Neutrophil (primary cell): ENCODE results near the gene ALG12.

ENCODE experiments used
- H3K27ac ChIP-seq: fragments of 200-600 bp; sonication (generic); 2 replicates; pipeline ENCODE4 v1.5.1; 2016; ENCODE audit warnings: mild to moderate bottlenecking, moderate library complexity
- H3K27me3 ChIP-seq: fragments of 200-600 bp; sonication (generic); 2 replicates; pipeline ENCODE4 v1.6.0; 2016; ENCODE audit warnings: mild to moderate bottlenecking
- H3K36me3 ChIP-seq: fragments of 200-600 bp; sonication (generic); 2 replicates; pipeline ENCODE4 v1.5.1; 2017
- H3K4me1 ChIP-seq, 2 experiments: fragments of 200-600 bp in 1 of 2; sonication (generic) in 1 of 2; 1 replicate in 1 of 2; 2 replicates in 1 of 2; pipeline versions ENCODE4 v1.5.1 to v1.6.1; 2013 to 2016; ENCODE audit warnings: low read depth in 1 of 2, low read length in 1 of 2, mild to moderate bottlenecking in 1 of 2, moderate library complexity in 1 of 2; ENCODE audit not compliant: control insufficient read depth in 1 of 2, insufficient read depth in 1 of 2
- H3K4me3 ChIP-seq, 2 experiments: fragments of 200-600 bp in 1 of 2; sonication (generic) in 1 of 2; 1 replicate in 1 of 2; 2 replicates in 1 of 2; pipeline ENCODE4 v1.5.1; 2013 to 2016; ENCODE audit warnings: low read depth in 1 of 2, low read length in 1 of 2, mild to moderate bottlenecking in 1 of 2, moderate library complexity in 1 of 2
- H3K9me3 ChIP-seq: fragments of 200-600 bp; sonication (generic); 2 replicates; pipeline ENCODE4 v1.5.1; 2016
- CTCF ChIP-seq: fragments of 200-600 bp; sonication (generic); IDR thresholded peaks from 2 replicates; pipeline ENCODE4 v1.5.1; 2016; ENCODE audit warnings: antibody characterized with exemption

ALG12 gene

GRCh38 chr22:49938565-49939136 lies 20.4 kb upstream of the ALG12 start:
- peaks cover 7% of the 10 kb centered on the region for H3K27me3 ChIP-seq
- no peak for TF ChIP-seq CTCF
- no peak overlapping the region for H3K4me3 ChIP-seq
- H3K36me3 ChIP-seq = no peaks in the 10 kb centered on the region
- H3K4me1 ChIP-seq = peaks cover 21 to 27% of the 10 kb centered on the region in 2 experiments
- peak overlapping the region; percentile 20 for H3K27ac ChIP-seq
- no peaks in the 10 kb centered on the region for H3K9me3 ChIP-seq

- Histone ChIP-seq H3K4me1 (peaks cover 28 to 34% of the 10 kb centered on the region in 2 experiments), H3K4me3 (no peak overlapping the region), H3K27me3 (peaks cover 7% of the 10 kb centered on the region), H3K9me3 (no peaks in the 10 kb centered on the region), H3K27ac (peak overlapping the region; percentile 98), H3K36me3 (no peaks in the 10 kb centered on the region)
- no peak for TF ChIP-seq CTCF
Measured at GRCh38 chr22:49937758-49938564, 19.7 kb upstream of the ALG12 start.

- TF ChIP-seq CTCF = no peak
- H3K27ac ChIP-seq = peak overlapping the region; percentile 98
- H3K4me1 ChIP-seq = peaks cover 35 to 36% of the 10 kb centered on the region in 2 experiments
- H3K36me3 ChIP-seq = no peaks in the 10 kb centered on the region
- no peaks in the 10 kb centered on the region for H3K9me3 ChIP-seq
- H3K4me3 ChIP-seq = peak overlapping the region; percentile 67 to 76
- peaks cover 7% of the 10 kb centered on the region for H3K27me3 ChIP-seq
Measured at GRCh38 chr22:49936973-49937757, 18.9 kb upstream of the ALG12 start.

- Histone ChIP-seq H3K27me3 (peaks cover 7% of the 10 kb centered on the region), H3K4me3 (peak overlapping the region; percentile 67 to 76), H3K4me1 (peaks cover 43 to 44% of the 10 kb centered on the region in 2 experiments), H3K27ac (peak overlapping the region; percentile 98), H3K9me3 (no peaks in the 10 kb centered on the region), H3K36me3 (no peaks in the 10 kb centered on the region)
- TF ChIP-seq CTCF = peak; percentile 56
Measured at GRCh38 chr22:49936018-49936972, 18.1 kb upstream of the ALG12 start.

- H3K4me1 ChIP-seq = peaks cover 51 to 52% of the 10 kb centered on the region in 2 experiments
- H3K36me3 ChIP-seq = no peaks in the 10 kb centered on the region
- TF ChIP-seq CTCF = no peak
- H3K27me3 ChIP-seq = peaks cover 7% of the 10 kb centered on the region
- peak overlapping the region; percentile 98 for H3K27ac ChIP-seq
- peak overlapping the region in 1 of 2 experiments; percentile 76 for H3K4me3 ChIP-seq
- no peaks in the 10 kb centered on the region for H3K9me3 ChIP-seq
Measured at GRCh38 chr22:49935561-49935960, 17.3 kb upstream of the ALG12 start.
